Ishikawa (cell line): Measurements from ENCODE around the gene PARP2.

ENCODE experiments used
- MAX ChIP-seq: IDR thresholded peaks from 2 replicates; pipeline ENCODE4 v1.6.1; 2012
- RAD21 ChIP-seq: IDR thresholded peaks from 2 replicates; pipeline ENCODE4 v1.6.1; 2012; ENCODE audit warnings: low read depth
- REST ChIP-seq: IDR thresholded peaks from 2 replicates; pipeline ENCODE4 v1.6.1; 2012; ENCODE audit warnings: low read depth, mild to moderate bottlenecking
- TCF12 ChIP-seq: IDR thresholded peaks from 2 replicates; pipeline ENCODE4 v1.6.1; 2012; ENCODE audit warnings: low read depth
- TEAD4 ChIP-seq: IDR thresholded peaks from 2 replicates; pipeline ENCODE4 v1.6.1; 2012

- TF ChIP-seq RAD21: no peak
- TF ChIP-seq MAX: no peak
- TF ChIP-seq REST: no peak
- no peak for TF ChIP-seq TCF12
- TF ChIP-seq TEAD4: no peak
Measured at GRCh38 chr14:20314026-20314425, 29.4 kb upstream of the PARP2 start.
